CD4-positive, alpha-beta T cell treated with Interleukin-17A for 1 hour (primary cell): Measurements from ENCODE around the gene THSD4.

ENCODE experiments used
- DNase-seq: peaks from one replicate; pipeline ENCODE4 v3.0.0-alpha.2; 2020

The THSD4 gene

GRCh38 chr15:71440489-71441110 is 325.3 kb downstream of the THSD4 start:
- peak; percentile 42 for DNase-seq

DNA sequence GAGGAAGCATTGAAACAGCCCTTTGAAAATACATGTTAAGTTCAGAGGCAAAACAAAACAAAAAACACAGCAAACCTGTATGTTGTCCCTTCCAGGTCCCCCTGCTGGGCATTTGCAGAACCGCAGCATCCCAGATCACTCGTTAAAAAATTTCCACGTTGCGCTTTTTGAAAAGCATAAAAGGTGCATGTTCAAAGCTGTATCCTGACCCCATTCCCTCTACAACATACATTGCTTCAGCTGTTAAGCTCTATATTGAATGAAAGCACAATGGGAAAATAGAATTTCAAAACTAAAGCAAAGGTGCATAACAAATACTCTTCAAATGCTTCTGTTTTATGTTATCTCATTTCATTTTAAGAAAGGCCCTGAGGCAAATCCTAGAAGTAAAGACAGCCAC is 328.3 kb downstream of the THSD4 start:
- peak; percentile 17 for DNase-seq

GRCh38 chr15:71444032-71444810 is 328.9 kb downstream of the THSD4 start:
- no peak for DNase-seq

DNA sequence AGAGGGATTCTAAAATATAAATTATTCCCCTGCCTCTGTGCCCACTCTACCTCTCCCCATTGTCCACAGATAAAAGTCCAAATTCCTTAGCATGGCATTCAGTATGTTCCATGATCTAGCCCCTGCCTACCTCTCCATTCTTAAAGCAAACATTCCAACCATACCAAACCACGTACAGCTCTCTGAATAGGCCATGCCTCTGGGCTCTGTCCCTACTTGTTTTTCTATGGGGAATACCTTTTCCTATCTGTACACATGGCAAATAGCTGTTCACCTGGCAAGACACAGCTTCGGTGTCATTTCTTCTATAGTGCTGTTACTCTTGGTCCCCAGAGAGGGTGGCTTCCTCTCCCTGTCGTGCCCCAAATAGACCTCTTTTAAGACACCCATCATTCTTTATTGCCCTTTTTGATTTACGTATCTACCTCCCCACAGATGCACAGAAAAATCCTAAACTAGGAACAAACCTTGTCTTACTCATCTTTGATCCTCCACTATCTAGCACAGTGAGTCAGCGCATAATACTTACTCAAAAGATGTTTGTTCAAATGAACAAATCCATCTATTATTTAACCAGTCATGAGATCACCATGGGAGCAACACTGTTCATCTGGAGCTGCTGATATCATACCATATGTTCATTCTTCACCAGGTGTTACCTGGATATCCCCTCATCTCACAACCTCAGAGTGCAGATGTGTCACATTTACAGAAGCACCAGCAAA is 329.8 kb downstream of the THSD4 start:
- DNase-seq, result no peak

DNA sequence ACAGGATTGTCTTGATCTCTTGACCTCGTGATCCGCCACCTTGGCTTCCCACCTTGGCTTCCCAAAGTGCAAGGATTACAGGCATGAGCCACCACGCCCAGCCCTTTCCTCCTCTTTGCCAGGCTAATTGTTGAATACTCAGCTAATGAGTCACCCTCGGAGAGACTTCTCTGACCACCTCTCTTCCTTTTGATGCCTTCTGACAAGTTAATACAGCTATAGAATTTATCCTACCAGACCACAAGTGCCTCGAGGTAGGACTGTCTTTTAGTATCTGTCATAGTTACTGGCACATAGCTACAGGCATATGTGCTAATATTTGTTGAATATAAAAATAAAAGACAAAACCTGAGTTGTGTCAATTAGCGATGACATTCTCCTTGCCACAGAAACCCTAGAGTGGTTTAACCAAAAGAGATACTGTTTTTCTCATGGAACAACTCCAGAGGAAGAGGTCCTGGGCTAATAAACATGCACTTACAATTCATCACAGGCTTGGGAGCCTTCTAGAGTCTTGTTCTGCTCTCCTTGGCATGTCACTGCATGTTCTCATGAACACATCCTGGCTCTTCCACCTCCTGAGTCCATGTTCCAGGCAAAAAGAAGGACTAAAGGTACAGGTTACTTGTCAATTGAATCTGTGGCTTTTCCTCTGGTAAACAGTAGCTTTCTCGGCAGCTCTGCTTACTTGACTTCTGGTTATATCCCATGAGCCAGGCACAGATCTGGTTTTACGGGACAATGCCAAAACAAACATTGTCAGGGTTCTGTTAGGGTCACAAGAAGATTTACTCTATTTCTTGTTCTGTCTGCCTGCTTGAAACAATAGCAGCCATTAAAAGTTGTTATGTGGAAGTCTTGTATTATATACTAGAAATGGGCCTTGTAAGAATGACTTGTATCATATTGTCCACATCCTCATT is 332.3 kb downstream of the THSD4 start:
- no peak for DNase-seq

DNA sequence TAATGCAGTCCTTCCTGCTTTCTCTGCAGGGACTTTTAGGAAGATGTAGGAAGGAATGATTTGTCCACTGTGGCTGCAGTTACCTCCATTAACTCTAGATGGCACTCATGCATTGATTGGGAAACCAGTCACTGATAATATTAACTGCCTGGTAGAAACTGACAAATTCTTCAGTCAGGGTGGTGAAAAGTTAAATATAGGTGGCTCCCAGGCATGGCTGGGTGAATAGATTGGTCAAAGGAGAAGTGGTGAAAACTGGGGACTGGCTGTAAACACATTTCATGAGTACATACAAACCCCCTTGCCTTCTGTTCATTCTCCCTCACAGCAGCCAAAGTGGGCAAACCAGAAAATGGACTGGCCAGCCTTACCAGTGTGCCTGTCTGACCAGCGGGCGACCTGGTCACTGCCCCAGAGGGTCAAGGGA is 333.4 kb downstream of the THSD4 start:
- DNase-seq, result peak; percentile 18

DNA sequence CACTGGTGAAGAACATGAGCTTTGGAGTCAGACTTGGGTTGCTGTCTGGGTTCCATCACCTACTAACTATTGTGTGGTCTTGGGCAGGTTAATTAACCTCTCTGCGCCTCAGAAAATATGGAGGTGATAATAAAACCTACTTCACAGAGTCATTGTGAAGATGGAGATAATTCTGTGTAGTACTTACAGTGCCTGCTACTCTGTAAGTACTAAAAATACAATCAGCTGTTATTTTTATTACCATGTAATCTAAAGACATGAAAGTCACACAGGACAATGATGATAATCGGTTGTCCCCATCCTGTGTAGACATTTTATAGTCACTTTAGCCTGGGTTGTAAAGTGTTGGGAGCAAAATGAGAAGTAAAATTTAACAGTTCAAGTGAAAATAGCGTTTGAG is 334.1 kb downstream of the THSD4 start:
- DNase-seq, result no peak

- DNase-seq, result no peak
These were observed 334.7 kb downstream of the THSD4 start for GRCh38 chr15:71449956-71450355.

- DNase-seq, result no peak
These were observed 335.9 kb downstream of the THSD4 start for GRCh38 chr15:71451130-71451529.

- DNase-seq, result no peak
These were observed 337.6 kb downstream of the THSD4 start for GRCh38 chr15:71452893-71453292.

DNA sequence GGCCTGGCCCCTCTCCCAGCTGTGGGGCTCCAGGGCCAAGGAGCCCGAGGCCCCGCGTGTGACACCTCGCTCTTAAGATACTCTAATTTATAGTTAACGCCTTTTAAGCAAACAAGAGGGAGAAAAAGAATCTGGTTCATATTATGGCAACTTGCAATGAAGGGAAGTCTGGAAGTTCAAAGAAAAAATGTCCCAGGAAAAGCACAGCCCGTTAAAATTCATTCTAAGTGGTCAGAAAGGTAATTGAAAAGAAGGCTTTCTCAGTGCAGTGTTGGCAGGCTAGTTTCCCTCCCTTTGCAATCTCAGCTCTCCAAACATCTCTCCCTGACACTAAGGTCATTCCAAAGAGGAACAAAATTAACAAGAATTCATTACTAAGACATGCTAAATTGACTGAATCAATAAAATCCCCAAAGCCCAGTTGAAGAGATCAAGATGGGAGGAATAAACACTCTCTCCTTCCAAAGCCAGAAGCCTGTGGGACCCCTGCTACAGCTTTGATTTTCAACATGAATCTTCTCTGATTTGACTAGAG is 339.3 kb downstream of the THSD4 start:
- no peak for DNase-seq

DNA sequence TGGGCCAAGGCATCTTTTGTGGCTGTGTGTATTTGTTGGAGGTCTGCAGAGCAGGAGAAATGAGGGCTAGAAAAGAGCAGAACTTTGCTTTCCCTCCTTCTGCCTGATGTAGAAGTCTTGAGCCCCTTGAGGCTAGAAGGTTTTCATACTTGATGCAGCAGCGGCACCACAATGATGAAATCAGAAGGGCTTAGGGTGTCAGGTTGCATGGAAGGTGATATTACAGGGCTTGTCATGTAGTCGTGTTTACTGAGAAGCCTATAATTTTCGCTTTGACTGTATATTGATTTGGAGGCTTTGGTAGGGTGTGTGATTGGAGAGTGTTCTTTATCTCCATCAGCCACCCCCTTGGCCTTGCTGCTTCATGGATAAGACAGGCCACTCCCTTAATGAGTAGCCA is 339.8 kb downstream of the THSD4 start:
- DNase-seq, result no peak

GRCh38 chr15:71455878-71456277 is 340.6 kb downstream of the THSD4 start:
- no peak for DNase-seq

GRCh38 chr15:71456362-71456761 is 341.1 kb downstream of the THSD4 start:
- DNase-seq, result no peak

- no peak for DNase-seq
These were observed 341.5 kb downstream of the THSD4 start for GRCh38 chr15:71456811-71457210.

DNA sequence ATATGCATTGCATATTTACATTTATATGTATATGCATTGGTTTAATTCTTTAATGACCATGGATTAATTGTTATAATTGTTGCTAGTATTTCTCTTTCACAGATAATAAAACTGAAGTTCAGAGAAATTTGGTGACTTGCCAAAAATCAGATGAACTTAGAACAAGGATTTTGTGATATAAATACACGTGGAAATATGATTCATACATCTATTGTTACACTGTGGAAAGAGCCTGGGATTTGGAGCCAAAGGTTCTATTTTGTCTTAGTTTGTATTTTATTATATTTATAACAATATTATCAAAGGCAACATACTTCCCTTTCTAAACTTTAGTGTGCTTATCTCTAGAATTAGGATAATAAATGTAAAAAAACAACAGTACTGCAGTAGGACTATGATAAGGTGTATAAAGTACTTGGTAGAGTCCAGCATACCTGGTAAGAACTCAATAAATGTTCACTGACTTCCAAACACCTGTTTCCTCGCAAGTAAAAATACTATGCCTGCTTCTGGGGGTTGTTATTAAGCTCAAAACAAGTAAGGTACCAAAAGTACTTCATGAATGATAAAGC is 342.9 kb downstream of the THSD4 start:
- DNase-seq, result no peak

DNA sequence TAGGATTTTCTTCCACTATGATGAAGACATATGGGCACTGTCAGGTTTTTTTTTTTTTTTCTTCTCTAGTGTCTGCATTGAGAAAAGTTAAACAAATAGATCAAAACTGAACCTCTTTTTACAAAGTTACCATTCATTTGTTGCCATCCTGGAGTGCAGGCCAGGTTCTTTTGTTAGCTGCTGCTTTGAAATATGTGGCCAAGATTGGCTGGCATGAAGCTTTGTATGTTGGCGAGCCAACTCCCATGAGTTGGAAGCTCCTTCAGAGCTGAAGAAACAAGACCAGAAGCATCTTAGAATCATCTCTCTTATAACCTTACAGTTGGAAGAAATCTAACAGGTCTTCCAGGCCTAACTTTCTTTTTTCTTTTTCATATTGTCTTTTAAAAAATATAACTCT is 346.5 kb downstream of the THSD4 start:
- no peak for DNase-seq

DNA sequence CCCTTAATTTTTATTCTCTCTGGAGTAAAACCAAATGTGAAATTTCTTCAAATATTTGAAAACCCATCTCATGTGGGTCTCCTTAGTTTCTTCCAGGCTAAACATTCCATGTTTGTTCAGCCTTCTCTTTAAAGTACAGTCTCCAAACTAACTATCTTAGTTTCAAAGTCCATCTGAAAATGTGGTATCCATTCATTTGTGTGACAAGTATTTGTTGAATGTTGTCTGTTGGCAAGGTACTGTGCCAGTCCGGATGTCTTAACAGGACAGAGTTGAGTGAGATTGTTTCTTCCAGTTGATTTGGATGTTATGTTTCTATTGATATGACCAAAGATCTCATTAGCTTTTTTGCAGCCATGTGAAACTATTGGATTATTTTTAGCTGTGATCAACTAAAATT is 347.4 kb downstream of the THSD4 start:
- no peak for DNase-seq

GRCh38 chr15:71463156-71463665 is 347.9 kb downstream of the THSD4 start:
- DNase-seq, result no peak

DNA sequence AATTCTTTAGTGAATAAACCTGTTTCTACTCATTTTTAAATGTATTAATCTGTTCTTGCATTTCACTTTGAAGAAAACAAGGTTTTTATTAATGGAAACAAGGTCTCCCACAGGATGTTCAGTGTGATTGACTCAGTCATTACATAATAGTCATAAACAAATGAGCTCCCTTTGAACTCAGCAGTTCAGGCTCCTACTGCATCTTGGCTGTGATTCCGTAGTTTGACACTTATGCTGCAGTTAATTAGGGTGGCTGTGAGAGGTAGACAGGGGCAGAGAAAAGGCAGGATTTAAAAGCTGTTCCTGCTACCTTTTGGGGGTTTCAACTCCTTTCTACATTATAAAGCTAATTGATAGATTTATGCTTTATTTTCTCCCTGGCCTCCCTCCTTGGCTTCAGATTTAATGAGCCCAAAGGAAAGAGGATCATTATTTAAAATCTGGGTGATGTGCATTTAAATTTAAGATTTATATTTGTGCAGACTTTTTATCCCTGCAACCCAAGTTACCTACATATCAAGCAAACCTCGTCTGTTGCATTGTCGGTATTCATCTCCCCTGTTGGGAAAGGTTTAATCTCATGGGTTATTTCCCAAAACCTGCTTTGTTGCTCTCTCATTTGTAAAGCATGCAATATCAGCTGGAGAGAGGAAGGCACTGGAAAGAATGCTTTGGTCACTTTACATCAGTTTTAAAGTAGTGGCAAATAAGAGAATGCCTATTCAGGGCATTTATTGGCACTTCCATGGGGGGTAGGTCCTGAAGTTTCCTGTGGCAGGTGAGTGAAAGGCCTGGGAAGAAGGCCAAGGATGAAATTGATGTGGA is 350.1 kb downstream of the THSD4 start:
- DNase-seq, result no peak

DNA sequence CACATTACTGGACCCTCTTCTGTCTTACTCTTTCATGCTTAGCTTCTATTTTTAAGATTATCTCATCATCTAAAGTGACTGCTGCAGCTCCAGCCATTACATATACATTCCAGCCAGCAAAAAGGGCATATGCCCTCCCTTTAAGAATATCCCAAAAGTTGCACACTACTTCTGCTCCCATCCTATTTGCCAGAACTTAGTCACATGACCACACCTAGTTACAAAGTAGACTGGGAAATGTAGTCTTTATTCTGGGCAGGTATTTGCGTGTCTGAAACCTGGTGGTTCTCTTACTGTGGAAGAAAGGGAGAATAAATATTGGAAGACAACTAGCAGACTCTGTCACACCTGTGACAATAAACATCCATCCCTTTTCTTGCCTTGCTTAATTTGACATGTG is 353.4 kb downstream of the THSD4 start:
- DNase-seq, result no peak
